ENCODE results near the gene CYB5R3.

Gene CYB5R3

GRCh38 chr22:42636506-42636905 is 12.7 kb downstream of the CYB5R3 start:
- H3K4me1 Mint-ChIP-seq: no peaks in the 10 kb centered on the region
- H3K27ac Mint-ChIP-seq: no peak overlapping the region
- no peaks in the 10 kb centered on the region for H3K27me3 Mint-ChIP-seq (ENCODE audit: low read depth)

GRCh38 chr22:42635531-42635930 is 13.7 kb downstream of the CYB5R3 start:
- no peak for TF ChIP-seq CTCF (IDR thresholded peaks at IDR 0.05; ENCODE audit: unreplicated experiment in 3 of 3)
- Mint-ChIP-seq H3K27ac (no peak overlapping the region), H3K36me3 (ENCODE audit: low read depth) (peaks cover 33% of the 10 kb centered on the region), H3K9me3 (no peaks in the 10 kb centered on the region), H3K4me1 (no peaks in the 10 kb centered on the region), H3K4me3 (no peak overlapping the region), H3K27me3 (ENCODE audit: low read depth) (no peaks in the 10 kb centered on the region)

More at GRCh38 chr22:42636506-42636905, 12.7 kb downstream of the CYB5R3 start:
- no peak for TF ChIP-seq CTCF (IDR thresholded peaks at IDR 0.05; ENCODE audit: unreplicated experiment in 3 of 3)
- Mint-ChIP-seq H3K9me3 (no peaks in the 10 kb centered on the region), H3K4me3 (no peak overlapping the region), H3K36me3 (ENCODE audit: low read depth) (peaks cover 33% of the 10 kb centered on the region)

- H3K36me3 Mint-ChIP-seq (ENCODE audit: low read depth): peaks cover 44% of the 10 kb centered on the region
- no peaks in the 10 kb centered on the region for H3K4me1 Mint-ChIP-seq
- no peak overlapping the region for H3K27ac Mint-ChIP-seq
- H3K27me3 Mint-ChIP-seq (ENCODE audit: low read depth): no peaks in the 10 kb centered on the region
- H3K4me3 Mint-ChIP-seq: no peak overlapping the region
- TF ChIP-seq CTCF (IDR thresholded peaks at IDR 0.05; ENCODE audit: unreplicated experiment in 3 of 3): no peak
- H3K9me3 Mint-ChIP-seq: no peaks in the 10 kb centered on the region
Observed at GRCh38 chr22:42633013-42633412, 16.2 kb downstream of the CYB5R3 start.

- Mint-ChIP-seq H3K4me3 (no peak overlapping the region), H3K27me3 (ENCODE audit: low read depth) (no peaks in the 10 kb centered on the region), H3K4me1 (no peaks in the 10 kb centered on the region), H3K9me3 (no peaks in the 10 kb centered on the region), H3K36me3 (ENCODE audit: low read depth) (peaks cover 41% of the 10 kb centered on the region), H3K27ac (no peak overlapping the region)
- peak; percentile 21 to 27 (median 25) for TF ChIP-seq CTCF (IDR thresholded peaks at IDR 0.05; ENCODE audit: unreplicated experiment in 3 of 3)
Observed at GRCh38 chr22:42632096-42632495, 17.1 kb downstream of the CYB5R3 start.

GRCh38 chr22:42630901-42631602 is 18.1 kb downstream of the CYB5R3 start:
- no peak overlapping the region for H3K4me3 Mint-ChIP-seq
- H3K27me3 Mint-ChIP-seq (ENCODE audit: low read depth): no peaks in the 10 kb centered on the region
- TF ChIP-seq CTCF (IDR thresholded peaks at IDR 0.05; ENCODE audit: unreplicated experiment in 3 of 3): no peak
- peaks cover 38% of the 10 kb centered on the region for H3K36me3 Mint-ChIP-seq (ENCODE audit: low read depth)
- no peaks in the 10 kb centered on the region for H3K9me3 Mint-ChIP-seq
- H3K4me1 Mint-ChIP-seq: no peaks in the 10 kb centered on the region
- no peak overlapping the region for H3K27ac Mint-ChIP-seq

DNA sequence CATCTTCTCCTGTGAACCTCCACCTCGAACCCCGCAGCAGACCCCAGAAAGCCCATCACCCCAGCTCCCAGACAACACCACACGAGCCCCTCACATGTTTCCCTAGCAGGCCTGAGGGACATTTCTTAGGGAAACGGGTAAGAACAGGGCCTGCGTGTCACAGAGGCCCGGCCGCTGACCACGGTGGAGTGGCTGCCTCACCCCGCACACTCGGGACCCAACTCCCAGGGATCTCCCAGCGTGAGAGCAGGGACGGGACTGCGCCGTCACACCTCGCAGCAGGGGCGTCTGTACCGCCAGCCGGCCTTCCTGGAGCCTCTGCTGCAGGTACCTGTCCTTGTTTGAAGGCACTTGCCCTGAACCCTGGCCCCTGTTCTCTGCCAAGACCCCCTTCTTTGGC is 19.0 kb downstream of the CYB5R3 start:
- no peaks in the 10 kb centered on the region for H3K27me3 Mint-ChIP-seq (ENCODE audit: low read depth)
- TF ChIP-seq CTCF (IDR thresholded peaks at IDR 0.05; ENCODE audit: unreplicated experiment in 3 of 3): no peak
- no peak overlapping the region for H3K4me3 Mint-ChIP-seq
- H3K4me1 Mint-ChIP-seq: no peaks in the 10 kb centered on the region
- no peak overlapping the region for H3K27ac Mint-ChIP-seq
- H3K9me3 Mint-ChIP-seq: no peaks in the 10 kb centered on the region
- H3K36me3 Mint-ChIP-seq (ENCODE audit: low read depth): peaks cover 36% of the 10 kb centered on the region

Measured in nephron (organoid).